Measurements from ENCODE around the gene NKAIN1. TPM values are rescaled to one million over a fixed set of nuclear protein-coding genes. Genes with fewer than 3 reads are reported as not detected.
"Not testable (repeated sequence)": the region's sequence is repeated elsewhere in the genome, so short reads cannot be mapped to it uniquely, and the experiment has no call there.

NKAIN1 gene
- polyA plus RNA-seq, 1 donor, result 2.7 TPM

DNA sequence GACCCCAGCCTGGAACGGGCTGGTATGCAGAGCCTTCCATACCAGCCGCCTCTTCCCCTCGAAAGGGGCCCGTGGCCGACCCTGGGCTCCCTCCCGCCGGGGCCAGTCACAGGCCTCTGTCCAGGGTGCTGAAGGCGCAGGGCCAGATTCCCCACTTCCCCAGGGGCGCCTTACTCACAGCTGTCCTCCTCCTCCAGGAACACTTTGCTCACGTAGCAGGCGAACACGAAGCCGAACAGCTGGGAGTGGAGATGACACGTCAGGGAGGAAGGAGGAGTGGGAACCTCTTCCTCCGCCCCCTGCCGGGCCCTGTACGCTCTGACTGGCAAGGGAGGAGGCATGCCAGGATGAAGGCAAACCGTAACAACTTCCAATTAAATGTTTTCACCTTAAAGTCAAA, 57.3 kb downstream of the NKAIN1 start:
- peaks cover 5% of the 10 kb centered on the region for H3K27me3 ChIP-seq (ENCODE audit: control insufficient read depth, insufficient read depth, low read length)
- peak overlapping the region; percentile 11 for H3K4me3 ChIP-seq (ENCODE audit: low read length)
- DNase-seq, result peak; percentile 90 to 91
- no CpG with 5 or more reads among the region's 18 CpGs for WGBS (ENCODE audit: insufficient coverage, low lambda C conversion rate)
- no peaks in the 10 kb centered on the region for H3K9me3 ChIP-seq (ENCODE audit: control insufficient read depth, low read depth, low read length)
- no peak overlapping the region for H3K27ac ChIP-seq (ENCODE audit: low read length)
- H3K36me3 ChIP-seq (ENCODE audit: control insufficient read depth, insufficient read depth, low read length), result no peaks in the 10 kb centered on the region
- peaks cover 12% of the 10 kb centered on the region for H3K4me1 ChIP-seq (ENCODE audit: control insufficient read depth, insufficient read depth, low read length)

DNA sequence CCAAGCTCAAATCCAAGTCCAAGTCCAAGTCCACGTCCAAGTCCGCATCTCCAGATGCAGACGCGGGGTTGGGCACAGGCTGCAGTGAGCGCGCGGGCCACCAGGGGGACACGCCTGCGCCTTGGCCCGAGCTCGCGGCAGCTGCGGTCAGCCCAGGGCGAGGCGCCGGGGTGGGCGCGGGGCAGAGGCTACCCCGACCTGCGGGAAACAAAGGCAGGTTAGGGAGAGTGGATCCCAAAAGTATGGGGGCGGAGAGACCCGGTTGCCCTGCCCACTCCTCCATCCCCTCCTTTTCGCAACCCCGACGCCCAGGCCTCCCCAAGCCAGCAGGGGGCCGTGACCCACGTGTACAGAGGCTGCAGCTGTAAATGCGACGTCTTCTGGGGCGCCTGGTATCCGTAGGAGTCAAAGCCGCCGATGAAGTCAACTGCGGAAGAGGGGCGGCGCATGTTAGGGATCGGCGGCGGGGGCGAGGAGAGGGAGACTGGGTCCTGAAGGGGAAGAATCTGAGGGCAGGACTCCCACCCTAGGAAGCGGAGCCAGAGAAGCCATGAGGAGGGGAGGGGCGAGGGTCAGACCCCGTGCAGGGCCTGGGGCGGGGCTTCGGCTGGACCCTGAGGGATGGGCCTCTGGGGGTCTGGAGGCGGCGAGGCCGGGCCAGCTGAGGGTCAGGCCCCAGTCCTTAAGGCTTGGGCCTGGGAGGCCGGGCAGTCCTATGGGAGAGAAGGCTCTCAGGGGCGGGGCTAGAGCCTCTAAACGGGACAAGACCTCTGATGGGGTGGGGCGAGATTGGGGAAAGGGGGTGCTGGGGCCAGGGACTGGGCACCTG, 58.0 kb downstream of the NKAIN1 start:
- Histone ChIP-seq H3K27ac (ENCODE audit: low read length) (no peak overlapping the region), H3K4me1 (ENCODE audit: control insufficient read depth, insufficient read depth, low read length) (peaks cover 12% of the 10 kb centered on the region), H3K36me3 (ENCODE audit: control insufficient read depth, insufficient read depth, low read length) (no peaks in the 10 kb centered on the region), H3K27me3 (ENCODE audit: control insufficient read depth, insufficient read depth, low read length) (peaks cover 5% of the 10 kb centered on the region), H3K9me3 (ENCODE audit: control insufficient read depth, low read depth, low read length) (no peaks in the 10 kb centered on the region), H3K4me3 (ENCODE audit: low read length) (peak overlapping the region; percentile 11)
- WGBS (ENCODE audit: insufficient coverage, low lambda C conversion rate), result no CpG with 5 or more reads among the region's 52 CpGs
- peak; percentile 56 to 65 for DNase-seq

DNA sequence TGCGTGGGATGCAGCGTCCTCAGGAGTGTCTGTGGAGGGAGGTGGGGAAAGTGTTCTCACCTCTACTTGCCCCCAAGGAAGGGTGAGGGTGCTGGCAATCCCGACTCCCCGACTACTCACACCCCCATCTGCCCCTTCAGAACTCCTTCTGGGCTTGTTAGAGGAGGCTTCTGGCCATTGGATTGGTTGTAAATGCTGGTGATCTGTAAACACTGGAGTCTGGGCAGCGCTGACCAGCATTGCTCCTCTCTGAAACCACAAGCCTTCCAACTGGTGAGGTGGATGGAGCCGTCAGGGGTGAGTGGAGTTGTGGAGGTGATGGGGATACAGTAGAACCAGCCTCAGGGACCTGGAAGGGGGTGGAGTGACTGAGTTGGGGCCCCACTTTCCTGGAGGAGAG, 59.3 kb downstream of the NKAIN1 start:
- 100% methylated on average over 1 of the region's 6 CpGs for WGBS (ENCODE audit: insufficient coverage, low lambda C conversion rate)
- H3K36me3 ChIP-seq (ENCODE audit: control insufficient read depth, insufficient read depth, low read length), result no peaks in the 10 kb centered on the region
- peaks cover 12% of the 10 kb centered on the region for H3K4me1 ChIP-seq (ENCODE audit: control insufficient read depth, insufficient read depth, low read length)
- no peak overlapping the region for H3K4me3 ChIP-seq (ENCODE audit: low read length)
- DNase-seq, result no peak
- H3K27me3 ChIP-seq (ENCODE audit: control insufficient read depth, insufficient read depth, low read length), result peaks cover 5% of the 10 kb centered on the region
- H3K9me3 ChIP-seq (ENCODE audit: control insufficient read depth, low read depth, low read length), result peaks cover 11% of the 10 kb centered on the region
- H3K27ac ChIP-seq (ENCODE audit: low read length), result no peak overlapping the region

DNA sequence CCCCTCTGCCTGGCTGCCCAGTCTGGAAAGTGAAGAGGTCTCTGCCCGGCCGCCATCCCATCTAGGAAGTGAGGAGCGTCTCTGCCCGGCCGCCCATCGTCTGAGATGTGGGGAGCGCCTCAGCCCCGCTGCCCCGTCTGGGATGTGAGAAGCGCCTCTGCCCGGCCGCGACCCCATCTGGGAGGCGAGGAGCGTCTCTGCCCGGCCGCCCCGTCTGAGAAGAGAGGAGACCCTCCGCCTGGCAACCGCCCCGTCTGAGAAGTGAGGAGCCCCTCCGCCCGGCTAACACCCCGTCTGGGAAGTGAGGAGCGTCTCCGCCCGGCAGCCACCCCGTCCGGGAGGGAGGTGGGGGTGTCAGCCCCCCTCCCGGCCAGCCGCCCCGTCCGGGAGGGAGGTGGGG, 63.4 kb downstream of the NKAIN1 start:
- WGBS (ENCODE audit: insufficient coverage, low lambda C conversion rate), result no CpG with 5 or more reads among the region's 33 CpGs
- H3K4me1 ChIP-seq (ENCODE audit: control insufficient read depth, insufficient read depth, low read length); H3K4me3 ChIP-seq (ENCODE audit: low read length); H3K36me3 ChIP-seq (ENCODE audit: control insufficient read depth, insufficient read depth, low read length); H3K27me3 ChIP-seq (ENCODE audit: control insufficient read depth, insufficient read depth, low read length); H3K27ac ChIP-seq (ENCODE audit: low read length); DNase-seq: not testable (repeated sequence)
- H3K9me3 ChIP-seq (ENCODE audit: control insufficient read depth, low read depth, low read length), result peaks cover 11% of the 10 kb centered on the region

DNA sequence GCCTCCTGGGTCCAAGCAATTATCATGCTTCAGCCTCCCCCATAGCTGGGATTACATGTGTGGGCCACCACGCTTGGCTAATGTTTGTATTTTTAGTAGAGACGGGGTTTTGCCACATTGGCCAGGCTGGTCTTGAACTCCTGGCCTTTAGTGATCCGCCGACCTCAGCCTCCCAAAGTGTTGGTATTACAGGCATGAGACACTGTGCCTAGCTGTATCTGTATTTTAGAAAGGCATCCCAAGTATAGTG, 69.3 kb downstream of the NKAIN1 start:
- peaks cover 11% of the 10 kb centered on the region for H3K4me1 ChIP-seq (ENCODE audit: control insufficient read depth, insufficient read depth, low read length)
- DNase-seq, result no peak
- no peaks in the 10 kb centered on the region for H3K27me3 ChIP-seq (ENCODE audit: control insufficient read depth, insufficient read depth, low read length)
- H3K36me3 ChIP-seq (ENCODE audit: control insufficient read depth, insufficient read depth, low read length), result no peaks in the 10 kb centered on the region
- H3K27ac ChIP-seq (ENCODE audit: low read length), result peak overlapping the region; percentile 90
- no CpG with 5 or more reads among the region's 4 CpGs for WGBS (ENCODE audit: insufficient coverage, low lambda C conversion rate)
- no peak overlapping the region for H3K4me3 ChIP-seq (ENCODE audit: low read length)
- peaks cover under 1% of the 10 kb centered on the region for H3K9me3 ChIP-seq (ENCODE audit: control insufficient read depth, low read depth, low read length)

DNA sequence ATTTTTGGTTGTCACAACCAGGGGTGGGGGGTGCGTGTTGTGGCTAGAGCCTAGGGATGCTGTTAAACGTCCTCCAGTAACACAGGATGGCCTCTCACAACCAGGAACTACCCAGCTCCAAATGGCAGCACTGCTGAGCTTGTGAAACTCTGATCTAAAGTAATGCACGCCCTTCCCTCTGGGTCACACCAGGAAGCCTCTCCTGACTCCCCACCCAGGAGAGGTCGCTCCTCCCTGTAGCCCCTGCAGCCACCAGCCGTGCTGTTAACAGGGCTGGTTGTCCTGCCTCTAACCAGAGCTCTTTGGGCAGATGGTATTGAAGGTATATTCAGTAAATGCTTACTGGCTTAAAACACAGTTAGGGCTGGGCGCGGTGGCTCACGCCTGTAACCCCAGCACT, 73.2 kb downstream of the NKAIN1 start:
- no peaks in the 10 kb centered on the region for H3K27me3 ChIP-seq (ENCODE audit: control insufficient read depth, insufficient read depth, low read length)
- H3K27ac ChIP-seq (ENCODE audit: low read length), result no peak overlapping the region
- H3K4me1 ChIP-seq (ENCODE audit: control insufficient read depth, insufficient read depth, low read length), result peaks cover 11% of the 10 kb centered on the region
- no peak for DNase-seq
- no peaks in the 10 kb centered on the region for H3K9me3 ChIP-seq (ENCODE audit: control insufficient read depth, low read depth, low read length)
- H3K36me3 ChIP-seq (ENCODE audit: control insufficient read depth, insufficient read depth, low read length), result no peaks in the 10 kb centered on the region
- no CpG with 5 or more reads among the region's 8 CpGs for WGBS (ENCODE audit: insufficient coverage, low lambda C conversion rate)
- no peak overlapping the region for H3K4me3 ChIP-seq (ENCODE audit: low read length)

DNA sequence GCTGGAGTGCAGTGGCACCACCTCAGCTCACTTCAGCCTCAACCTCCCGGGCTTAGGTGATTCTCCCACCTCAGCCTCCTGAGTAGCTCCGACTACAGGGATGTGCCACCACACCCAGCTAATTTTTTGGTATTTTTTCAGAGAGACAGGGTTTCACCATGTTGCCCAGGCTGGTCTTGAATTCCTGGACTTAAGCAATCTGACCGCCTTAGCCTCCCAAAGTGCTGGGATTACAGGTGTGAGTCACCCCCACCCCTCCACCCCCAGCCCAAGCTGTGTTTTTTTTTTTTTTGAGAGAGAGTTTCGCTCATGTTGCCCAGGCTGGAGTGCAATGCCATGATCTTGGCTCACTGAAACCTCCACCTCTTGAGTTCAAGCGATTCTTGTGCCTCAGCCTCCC, 75.4 kb downstream of the NKAIN1 start:
- H3K27ac ChIP-seq (ENCODE audit: low read length), result no peak overlapping the region
- H3K9me3 ChIP-seq (ENCODE audit: control insufficient read depth, low read depth, low read length), result no peaks in the 10 kb centered on the region
- no peaks in the 10 kb centered on the region for H3K27me3 ChIP-seq (ENCODE audit: control insufficient read depth, insufficient read depth, low read length)
- no peak overlapping the region for H3K4me3 ChIP-seq (ENCODE audit: low read length)
- H3K4me1 ChIP-seq (ENCODE audit: control insufficient read depth, insufficient read depth, low read length), result peaks cover 12% of the 10 kb centered on the region
- H3K36me3 ChIP-seq (ENCODE audit: control insufficient read depth, insufficient read depth, low read length), result no peaks in the 10 kb centered on the region
- DNase-seq, result no peak
- no CpG with 5 or more reads among the region's 5 CpGs for WGBS (ENCODE audit: insufficient coverage, low lambda C conversion rate)

DNA sequence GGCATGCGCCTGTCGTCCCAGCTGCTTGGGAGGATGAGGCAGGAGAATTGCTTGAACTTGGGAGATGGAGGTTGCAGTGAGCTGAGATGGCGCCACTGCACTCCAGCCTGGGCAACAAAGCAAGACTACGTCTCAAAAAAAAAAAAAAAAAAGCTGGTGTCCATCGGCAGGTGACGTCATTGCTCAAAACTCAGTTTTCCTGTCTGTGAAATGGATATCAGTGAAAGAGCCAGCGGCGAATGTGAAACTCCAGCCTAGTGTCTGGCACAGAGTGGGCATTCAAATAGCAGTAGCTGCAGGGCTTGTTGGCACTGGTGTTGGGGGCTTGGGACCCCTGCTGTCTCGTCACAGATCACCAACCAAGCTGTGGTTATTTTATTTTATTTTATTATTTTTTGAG, 75.8 kb downstream of the NKAIN1 start:
- H3K36me3 ChIP-seq (ENCODE audit: control insufficient read depth, insufficient read depth, low read length), result no peaks in the 10 kb centered on the region
- no peak overlapping the region for H3K4me3 ChIP-seq (ENCODE audit: low read length)
- no peaks in the 10 kb centered on the region for H3K9me3 ChIP-seq (ENCODE audit: control insufficient read depth, low read depth, low read length)
- no CpG with 5 or more reads among the region's 9 CpGs for WGBS (ENCODE audit: insufficient coverage, low lambda C conversion rate)
- no peak for DNase-seq
- H3K27ac ChIP-seq (ENCODE audit: low read length), result no peak overlapping the region
- peaks cover 14% of the 10 kb centered on the region for H3K4me1 ChIP-seq (ENCODE audit: control insufficient read depth, insufficient read depth, low read length)
- no peaks in the 10 kb centered on the region for H3K27me3 ChIP-seq (ENCODE audit: control insufficient read depth, insufficient read depth, low read length)

DNA sequence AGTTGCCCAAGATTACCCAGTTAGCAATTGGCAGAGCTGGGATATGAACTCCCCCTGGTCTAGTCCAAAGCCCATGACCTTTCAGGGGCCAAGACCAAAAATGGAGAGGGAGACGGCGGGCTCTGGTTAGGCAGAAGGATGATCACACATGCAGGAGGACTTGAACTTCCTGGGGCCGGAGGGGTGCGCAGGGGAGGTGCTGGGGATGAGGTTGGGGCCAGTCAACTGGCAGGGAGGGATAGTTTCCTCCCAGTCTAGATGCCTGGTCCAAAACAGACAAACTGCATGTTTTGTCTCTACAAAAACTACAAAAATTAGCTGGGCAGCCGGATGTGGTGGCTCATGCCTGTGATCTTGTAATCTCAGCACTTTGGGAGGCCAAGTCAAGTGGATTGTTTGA, 78.1 kb downstream of the NKAIN1 start:
- no peak overlapping the region for H3K4me3 ChIP-seq (ENCODE audit: low read length)
- H3K27ac ChIP-seq (ENCODE audit: low read length), result no peak overlapping the region
- no peaks in the 10 kb centered on the region for H3K27me3 ChIP-seq (ENCODE audit: control insufficient read depth, insufficient read depth, low read length)
- peaks cover 14% of the 10 kb centered on the region for H3K4me1 ChIP-seq (ENCODE audit: control insufficient read depth, insufficient read depth, low read length)
- DNase-seq, result no peak
- no peaks in the 10 kb centered on the region for H3K36me3 ChIP-seq (ENCODE audit: control insufficient read depth, insufficient read depth, low read length)
- H3K9me3 ChIP-seq (ENCODE audit: control insufficient read depth, low read depth, low read length), result no peaks in the 10 kb centered on the region
- no CpG with 5 or more reads among the region's 5 CpGs for WGBS (ENCODE audit: insufficient coverage, low lambda C conversion rate)

DNA sequence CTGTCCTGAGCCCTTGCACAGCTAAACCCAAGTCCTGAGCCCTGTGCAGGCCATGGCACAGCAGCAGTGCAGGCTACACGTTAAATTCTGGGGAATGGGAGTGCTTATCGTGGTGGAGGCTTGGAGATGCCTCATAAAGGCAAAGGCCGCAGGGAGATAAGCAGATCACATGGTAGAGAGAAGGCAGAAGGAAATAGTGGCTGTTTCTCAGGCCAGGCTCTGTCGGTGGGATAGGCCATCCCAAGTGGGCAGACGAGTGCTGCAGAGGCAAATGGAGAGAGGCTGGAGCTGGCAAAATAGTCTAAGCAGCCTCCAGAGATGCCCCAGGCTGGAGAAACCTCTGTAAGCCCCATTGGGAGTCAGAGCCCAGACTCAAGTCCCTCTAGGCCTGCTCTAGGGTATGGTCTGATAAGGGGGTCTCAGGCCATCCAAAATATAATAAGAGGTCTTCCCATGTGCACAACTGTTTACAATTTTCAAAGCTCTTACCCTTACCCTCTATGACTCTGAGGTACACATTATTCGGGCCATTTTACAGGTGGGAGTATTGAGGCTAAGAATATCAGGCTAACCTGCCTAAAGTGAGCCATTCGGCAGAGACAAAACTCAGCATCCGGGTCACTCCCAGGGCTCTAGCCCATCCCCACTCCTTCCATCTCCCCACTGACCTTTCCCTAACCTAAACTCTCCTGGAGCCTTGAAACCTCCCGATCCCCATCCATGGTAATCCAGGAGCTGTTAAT, 79.6 kb downstream of the NKAIN1 start:
- no peaks in the 10 kb centered on the region for H3K36me3 ChIP-seq (ENCODE audit: control insufficient read depth, insufficient read depth, low read length)
- peaks cover 14% of the 10 kb centered on the region for H3K4me1 ChIP-seq (ENCODE audit: control insufficient read depth, insufficient read depth, low read length)
- no peaks in the 10 kb centered on the region for H3K9me3 ChIP-seq (ENCODE audit: control insufficient read depth, low read depth, low read length)
- no peak overlapping the region for H3K4me3 ChIP-seq (ENCODE audit: low read length)
- peak overlapping the region; percentile 93 for H3K27ac ChIP-seq (ENCODE audit: low read length)
- no peaks in the 10 kb centered on the region for H3K27me3 ChIP-seq (ENCODE audit: control insufficient read depth, insufficient read depth, low read length)
- no CpG with 5 or more reads among the region's 9 CpGs for WGBS (ENCODE audit: insufficient coverage, low lambda C conversion rate)
- peak; percentile 68 to 77 for DNase-seq

DNA sequence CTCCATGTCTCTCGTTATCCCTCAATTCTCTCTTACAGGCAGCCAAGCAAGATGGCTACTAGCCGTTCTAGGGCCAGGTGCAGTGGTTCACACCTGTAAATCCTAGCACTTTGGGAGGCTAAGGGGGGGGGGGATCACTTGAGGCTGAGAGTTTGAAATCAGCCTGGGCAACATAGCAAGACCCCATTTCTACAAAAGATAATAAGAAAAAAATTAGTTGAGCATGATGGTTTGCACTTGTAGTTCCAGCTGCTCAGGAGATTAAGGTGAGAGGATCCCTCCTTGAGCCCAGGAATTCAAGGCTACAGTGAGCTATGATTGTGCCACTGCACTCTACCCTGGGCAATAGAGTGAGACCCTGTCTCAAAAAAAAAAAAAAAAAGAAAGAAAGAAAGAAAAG, 80.4 kb downstream of the NKAIN1 start:
- Histone ChIP-seq H3K27me3 (ENCODE audit: control insufficient read depth, insufficient read depth, low read length) (no peaks in the 10 kb centered on the region), H3K4me1 (ENCODE audit: control insufficient read depth, insufficient read depth, low read length) (peaks cover 16% of the 10 kb centered on the region), H3K9me3 (ENCODE audit: control insufficient read depth, low read depth, low read length) (no peaks in the 10 kb centered on the region), H3K36me3 (ENCODE audit: control insufficient read depth, insufficient read depth, low read length) (no peaks in the 10 kb centered on the region), H3K27ac (ENCODE audit: low read length) (peak overlapping the region; percentile 93), H3K4me3 (ENCODE audit: low read length) (no peak overlapping the region)
- no CpG with 5 or more reads among the region's 2 CpGs for WGBS (ENCODE audit: insufficient coverage, low lambda C conversion rate)
- DNase-seq, result no peak
